ENCODE data around the gene SUSD4.

GRCh38 chr1:223225061-223225460 is 138.9 kb downstream of the SUSD4 start:
- TF ChIP-seq EZH2 (IDR thresholded peaks at IDR 0.05; ENCODE audit: borderline replicate concordance, low read length) = no peak
- TF ChIP-seq CTCF (conservative IDR thresholded peaks at IDR 0.05 in 1 of 2, IDR thresholded peaks at IDR 0.05 in 1 of 2; ENCODE audit: extremely low read depth in 1 of 2, insufficient read depth in 1 of 2, low read depth in 1 of 2, low read length in 2 of 2) = no peak
